HepG2 (cell line): Measurements from ENCODE around the gene RNF126. TPM values are rescaled to one million over a fixed set of nuclear protein-coding genes. Genes with fewer than 3 reads are reported as not detected.
A peak's percentile ranks its signal among the peaks of the same experiment; 100 is the strongest.

Experiments used
- FOSL2 ChIP-seq: sonication (generic); formaldehyde crosslinking; IDR thresholded peaks from 2 replicates; pipeline ENCODE4 v1.4.0; 2020; ENCODE audit warnings: missing genetic modification reagents
- HMG20A ChIP-seq: IDR thresholded peaks from 2 replicates; pipeline ENCODE4 v1.6.1; 2016; ENCODE audit warnings: borderline replicate concordance
- HNF4A ChIP-seq: sonication (generic); formaldehyde crosslinking; IDR thresholded peaks from 2 replicates; pipeline ENCODE4 v1.4.0; 2020; ENCODE audit warnings: missing genetic modification reagents
- KDM2A ChIP-seq: sonication (generic); formaldehyde crosslinking; IDR thresholded peaks from 2 replicates; pipeline ENCODE4 v1.4.0; 2020; ENCODE audit warnings: low read depth, missing genetic modification reagents, borderline replicate concordance
- KDM4B ChIP-seq: sonication (generic); formaldehyde crosslinking; IDR thresholded peaks from 2 replicates; pipeline ENCODE4 v1.4.0; 2020; ENCODE audit warnings: missing genetic modification reagents
- MATR3 ChIP-seq: sonication (generic); formaldehyde crosslinking; IDR thresholded peaks from 2 replicates; pipeline ENCODE4 v1.4.0; 2020; ENCODE audit warnings: missing genetic modification reagents
- POLR2AphosphoS2 ChIP-seq: IDR thresholded peaks from 2 replicates; pipeline ENCODE4 v1.6.1; 2011; ENCODE audit warnings: low read depth, low read length, improper control_type of control experiment
- SIN3A ChIP-seq: IDR thresholded peaks from 2 replicates; pipeline ENCODE4 v1.6.1; 2011; ENCODE audit warnings: low read depth, mild to moderate bottlenecking, control low read depth, low read length, borderline replicate concordance
- SMAD3 ChIP-seq: sonication (generic); formaldehyde crosslinking; IDR thresholded peaks from 2 replicates; pipeline ENCODE4 v1.4.0; 2020; ENCODE audit warnings: missing genetic modification reagents
- TRIM24 ChIP-seq: sonication (generic); formaldehyde crosslinking; IDR thresholded peaks from 2 replicates; pipeline ENCODE4 v1.8.0; 2022; ENCODE audit warnings: mild to moderate bottlenecking, missing genetic modification reagents
- ZNF724P ChIP-seq: sonication (generic); formaldehyde crosslinking; IDR thresholded peaks from 2 replicates; pipeline ENCODE4 v1.8.0; 2022; ENCODE audit warnings: missing genetic modification reagents, borderline replicate concordance
- polyA plus RNA-seq, 8 experiments: library from polyadenylated mRNA; depleted of rRNA in 3 of 8; stranded (reverse) in 7 of 8; unstranded in 1 of 8; fragments of >200 nt; fragmentation: Illumina TruSeq in 4 of 8; extraction: Trizol in 4 of 8; gene quantifications; 2 replicates each; pipeline versions ENCODE4 v1.2.1 to v1.2.3, GENCODE V29; 2011 to 2016; ENCODE audit warnings: low read depth in 4 of 8, missing spikeins in 1 of 8, mixed read lengths in 1 of 8; ENCODE audit not compliant: insufficient read depth in 1 of 8
- total RNA-seq, 5 experiments: library from RNA; depleted of rRNA; stranded (reverse); fragments of >200 nt; fragmentation: Illumina TruSeq; extraction: Trizol; gene quantifications; 2 replicates each; pipeline ENCODE4 v1.2.3, GENCODE V29; 2016; ENCODE audit warnings: low read depth in 1 of 5
- TF ChIP-seq, protein P1 (sequence below): sonication (generic); formaldehyde crosslinking; IDR thresholded peaks from 2 replicates; pipeline ENCODE4 v1.8.0; 2022; ENCODE audit warnings: missing genetic modification reagents, low read depth, mild to moderate bottlenecking, borderline replicate concordance
- TF ChIP-seq, protein P2 (sequence below): sonication (generic); formaldehyde crosslinking; IDR thresholded peaks from 2 replicates; pipeline ENCODE4 v1.4.0; 2020; ENCODE audit warnings: missing genetic modification reagents
- TF ChIP-seq, protein P3 (sequence below): sonication (generic); formaldehyde crosslinking; IDR thresholded peaks from 2 replicates; pipeline ENCODE4 v1.4.0; 2020; ENCODE audit warnings: missing genetic modification reagents
- TF ChIP-seq, protein P4 (sequence below): sonication (generic); formaldehyde crosslinking; IDR thresholded peaks from 2 replicates; pipeline ENCODE4 v1.4.0; 2020; ENCODE audit warnings: mild to moderate bottlenecking, low read depth, missing genetic modification reagents
- TF ChIP-seq, protein P5 (sequence below): sonication (generic); formaldehyde crosslinking; conservative IDR thresholded peaks from 2 replicates; pipeline ENCODE4 v1.8.0; 2022; ENCODE audit warnings: mild to moderate bottlenecking, moderate library complexity, missing genetic modification reagents
- TF ChIP-seq, protein P6 (sequence below): sonication (generic); formaldehyde crosslinking; IDR thresholded peaks from 2 replicates; pipeline ENCODE4 v1.5.0; 2020; ENCODE audit warnings: missing genetic modification reagents, mild to moderate bottlenecking, borderline replicate concordance
- TF ChIP-seq, protein P7 (sequence below): sonication (generic); formaldehyde crosslinking; IDR thresholded peaks from 2 replicates; pipeline ENCODE4 v1.9.0; 2022; ENCODE audit warnings: low read depth, missing genetic modification reagents
- TF ChIP-seq, protein P8 (sequence below): sonication (generic); formaldehyde crosslinking; IDR thresholded peaks from 2 replicates; pipeline ENCODE4 v1.9.0; 2021; ENCODE audit warnings: missing genetic modification reagents, borderline replicate concordance

The RNF126 gene
- total and polyA plus RNA-seq, 2 of the 13 experiments (the other 11 are each of a cell fraction or from before 2014, with no cell fraction given), result 23.2 to 34.0 TPM

DNA sequence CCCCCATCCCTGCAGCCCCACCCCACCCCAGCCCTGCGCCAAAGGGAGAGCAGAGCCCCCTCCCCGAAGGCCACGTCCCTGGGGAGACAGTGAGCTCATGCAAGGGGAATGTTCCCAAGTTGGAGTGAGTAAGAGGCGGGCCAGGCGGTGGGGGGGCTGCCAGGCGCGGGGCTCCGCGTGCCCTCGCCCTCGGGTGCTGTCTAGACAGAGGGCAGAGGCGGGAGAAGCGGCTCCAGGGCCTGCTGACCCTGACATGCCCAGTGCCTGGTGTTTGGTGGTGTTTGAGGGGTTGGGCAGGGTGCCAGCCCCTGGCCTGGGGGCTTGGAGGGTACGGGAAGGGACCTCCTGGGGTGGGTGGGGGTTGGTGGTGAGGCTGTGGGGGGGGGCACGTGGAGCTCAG, 14.2 kb upstream of the RNF126 start (continued):
- TF ChIP-seq HNF4A (CRISPR knock-in tag) (no peak), KDM2A (peak; percentile 14; the same call in 1 of the 2 replicates), SIN3A (peak; percentile 24; the same call in 1 of the 2 replicates), POLR2AphosphoS2 (no peak), TRIM24 (no peak), FOSL2 (CRISPR knock-in tag) (peak; percentile 55), HMG20A (CRISPR knock-in tag) (no peak), SMAD3 (CRISPR knock-in tag) (no peak), MATR3 (CRISPR knock-in tag) (no peak), KDM4B (no peak), ZNF724P (CRISPR knock-in tag) (0 out of 2 replicates have a peak, but pooled peaks have one; percentile 27)
- TF ChIP-seq, protein P1, sequence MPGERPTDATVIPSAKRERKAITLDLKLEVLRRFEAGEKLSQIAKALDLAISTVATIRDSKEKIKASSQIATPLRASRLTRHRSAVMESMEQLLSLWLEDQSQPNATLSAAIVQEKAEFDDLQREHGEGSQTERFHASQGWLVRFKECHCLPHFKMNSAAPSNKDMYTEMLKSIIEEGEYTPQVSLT, result no peak
- TF ChIP-seq, protein P2, sequence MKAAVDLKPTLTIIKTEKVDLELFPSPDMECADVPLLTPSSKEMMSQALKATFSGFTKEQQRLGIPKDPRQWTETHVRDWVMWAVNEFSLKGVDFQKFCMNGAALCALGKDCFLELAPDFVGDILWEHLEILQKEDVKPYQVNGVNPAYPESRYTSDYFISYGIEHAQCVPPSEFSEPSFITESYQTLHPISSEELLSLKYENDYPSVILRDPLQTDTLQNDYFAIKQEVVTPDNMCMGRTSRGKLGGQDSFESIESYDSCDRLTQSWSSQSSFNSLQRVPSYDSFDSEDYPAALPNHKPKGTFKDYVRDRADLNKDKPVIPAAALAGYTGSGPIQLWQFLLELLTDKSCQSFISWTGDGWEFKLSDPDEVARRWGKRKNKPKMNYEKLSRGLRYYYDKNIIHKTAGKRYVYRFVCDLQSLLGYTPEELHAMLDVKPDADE (CRISPR knock-in tag), result no peak
- TF ChIP-seq, protein P3, sequence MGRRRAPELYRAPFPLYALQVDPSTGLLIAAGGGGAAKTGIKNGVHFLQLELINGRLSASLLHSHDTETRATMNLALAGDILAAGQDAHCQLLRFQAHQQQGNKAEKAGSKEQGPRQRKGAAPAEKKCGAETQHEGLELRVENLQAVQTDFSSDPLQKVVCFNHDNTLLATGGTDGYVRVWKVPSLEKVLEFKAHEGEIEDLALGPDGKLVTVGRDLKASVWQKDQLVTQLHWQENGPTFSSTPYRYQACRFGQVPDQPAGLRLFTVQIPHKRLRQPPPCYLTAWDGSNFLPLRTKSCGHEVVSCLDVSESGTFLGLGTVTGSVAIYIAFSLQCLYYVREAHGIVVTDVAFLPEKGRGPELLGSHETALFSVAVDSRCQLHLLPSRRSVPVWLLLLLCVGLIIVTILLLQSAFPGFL (CRISPR knock-in tag), result no peak
- TF ChIP-seq, protein P4, sequence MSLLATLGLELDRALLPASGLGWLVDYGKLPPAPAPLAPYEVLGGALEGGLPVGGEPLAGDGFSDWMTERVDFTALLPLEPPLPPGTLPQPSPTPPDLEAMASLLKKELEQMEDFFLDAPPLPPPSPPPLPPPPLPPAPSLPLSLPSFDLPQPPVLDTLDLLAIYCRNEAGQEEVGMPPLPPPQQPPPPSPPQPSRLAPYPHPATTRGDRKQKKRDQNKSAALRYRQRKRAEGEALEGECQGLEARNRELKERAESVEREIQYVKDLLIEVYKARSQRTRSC, result no peak
- TF ChIP-seq, protein P5, sequence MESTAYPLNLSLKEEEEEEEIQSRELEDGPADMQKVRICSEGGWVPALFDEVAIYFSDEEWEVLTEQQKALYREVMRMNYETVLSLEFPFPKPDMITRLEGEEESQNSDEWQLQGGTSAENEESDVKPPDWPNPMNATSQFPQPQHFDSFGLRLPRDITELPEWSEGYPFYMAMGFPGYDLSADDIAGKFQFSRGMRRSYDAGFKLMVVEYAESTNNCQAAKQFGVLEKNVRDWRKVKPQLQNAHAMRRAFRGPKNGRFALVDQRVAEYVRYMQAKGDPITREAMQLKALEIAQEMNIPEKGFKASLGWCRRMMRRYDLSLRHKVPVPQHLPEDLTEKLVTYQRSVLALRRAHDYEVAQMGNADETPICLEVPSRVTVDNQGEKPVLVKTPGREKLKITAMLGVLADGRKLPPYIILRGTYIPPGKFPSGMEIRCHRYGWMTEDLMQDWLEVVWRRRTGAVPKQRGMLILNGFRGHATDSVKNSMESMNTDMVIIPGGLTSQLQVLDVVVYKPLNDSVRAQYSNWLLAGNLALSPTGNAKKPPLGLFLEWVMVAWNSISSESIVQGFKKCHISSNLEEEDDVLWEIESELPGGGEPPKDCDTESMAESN, result no peak
- TF ChIP-seq, protein P6, sequence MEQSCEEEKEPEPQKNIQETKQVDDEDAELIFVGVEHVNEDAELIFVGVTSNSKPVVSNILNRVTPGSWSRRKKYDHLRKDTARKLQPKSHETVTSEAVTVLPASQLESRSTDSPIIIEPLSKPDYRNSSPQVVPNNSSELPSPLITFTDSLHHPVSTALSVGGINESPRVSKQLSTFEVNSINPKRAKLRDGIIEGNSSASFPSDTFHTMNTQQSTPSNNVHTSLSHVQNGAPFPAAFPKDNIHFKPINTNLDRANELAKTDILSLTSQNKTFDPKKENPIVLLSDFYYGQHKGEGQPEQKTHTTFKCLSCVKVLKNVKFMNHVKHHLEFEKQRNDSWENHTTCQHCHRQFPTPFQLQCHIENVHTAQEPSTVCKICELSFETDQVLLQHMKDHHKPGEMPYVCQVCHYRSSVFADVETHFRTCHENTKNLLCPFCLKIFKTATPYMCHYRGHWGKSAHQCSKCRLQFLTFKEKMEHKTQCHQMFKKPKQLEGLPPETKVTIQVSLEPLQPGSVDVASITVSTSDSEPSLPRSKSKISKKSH (CRISPR knock-in tag), result no peak
- TF ChIP-seq, protein P7, sequence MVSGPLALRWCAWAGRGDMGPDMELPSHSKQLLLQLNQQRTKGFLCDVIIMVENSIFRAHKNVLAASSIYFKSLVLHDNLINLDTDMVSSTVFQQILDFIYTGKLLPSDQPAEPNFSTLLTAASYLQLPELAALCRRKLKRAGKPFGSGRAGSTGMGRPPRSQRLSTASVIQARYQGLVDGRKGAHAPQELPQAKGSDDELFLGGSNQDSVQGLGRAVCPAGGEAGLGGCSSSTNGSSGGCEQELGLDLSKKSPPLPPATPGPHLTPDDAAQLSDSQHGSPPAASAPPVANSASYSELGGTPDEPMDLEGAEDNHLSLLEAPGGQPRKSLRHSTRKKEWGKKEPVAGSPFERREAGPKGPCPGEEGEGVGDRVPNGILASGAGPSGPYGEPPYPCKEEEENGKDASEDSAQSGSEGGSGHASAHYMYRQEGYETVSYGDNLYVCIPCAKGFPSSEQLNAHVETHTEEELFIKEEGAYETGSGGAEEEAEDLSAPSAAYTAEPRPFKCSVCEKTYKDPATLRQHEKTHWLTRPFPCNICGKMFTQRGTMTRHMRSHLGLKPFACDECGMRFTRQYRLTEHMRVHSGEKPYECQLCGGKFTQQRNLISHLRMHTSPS (CRISPR knock-in tag), result peak; percentile 62
- TF ChIP-seq, protein P8, sequence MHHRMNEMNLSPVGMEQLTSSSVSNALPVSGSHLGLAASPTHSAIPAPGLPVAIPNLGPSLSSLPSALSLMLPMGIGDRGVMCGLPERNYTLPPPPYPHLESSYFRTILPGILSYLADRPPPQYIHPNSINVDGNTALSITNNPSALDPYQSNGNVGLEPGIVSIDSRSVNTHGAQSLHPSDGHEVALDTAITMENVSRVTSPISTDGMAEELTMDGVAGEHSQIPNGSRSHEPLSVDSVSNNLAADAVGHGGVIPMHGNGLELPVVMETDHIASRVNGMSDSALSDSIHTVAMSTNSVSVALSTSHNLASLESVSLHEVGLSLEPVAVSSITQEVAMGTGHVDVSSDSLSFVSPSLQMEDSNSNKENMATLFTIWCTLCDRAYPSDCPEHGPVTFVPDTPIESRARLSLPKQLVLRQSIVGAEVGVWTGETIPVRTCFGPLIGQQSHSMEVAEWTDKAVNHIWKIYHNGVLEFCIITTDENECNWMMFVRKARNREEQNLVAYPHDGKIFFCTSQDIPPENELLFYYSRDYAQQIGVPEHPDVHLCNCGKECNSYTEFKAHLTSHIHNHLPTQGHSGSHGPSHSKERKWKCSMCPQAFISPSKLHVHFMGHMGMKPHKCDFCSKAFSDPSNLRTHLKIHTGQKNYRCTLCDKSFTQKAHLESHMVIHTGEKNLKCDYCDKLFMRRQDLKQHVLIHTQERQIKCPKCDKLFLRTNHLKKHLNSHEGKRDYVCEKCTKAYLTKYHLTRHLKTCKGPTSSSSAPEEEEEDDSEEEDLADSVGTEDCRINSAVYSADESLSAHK (CRISPR knock-in tag), result no peak
